HEK293 (cell line): Measurements from ENCODE around the gene RPS27.
A peak's percentile ranks its signal among the peaks of the same experiment; 100 is the strongest.

ENCODE experiments used
- FEZF1 ChIP-seq: fragments of 450-650 bp; formaldehyde crosslinking; IDR thresholded peaks from 2 replicates; pipeline ENCODE4 v1.5.1; 2016; ENCODE audit warnings: missing biosample characterization, missing genetic modification characterization
- GLIS2 ChIP-seq: fragments of 450-650 bp; formaldehyde crosslinking; IDR thresholded peaks from 2 replicates; pipeline ENCODE4 v1.5.1; 2016; ENCODE audit warnings: missing biosample characterization, missing genetic modification characterization
- IKZF3 ChIP-seq: fragments of 450-650 bp; IDR thresholded peaks from 2 replicates; pipeline ENCODE4 v1.5.0; 2018; ENCODE audit warnings: missing biosample characterization, mild to moderate bottlenecking, missing genetic modification characterization, moderate library complexity
- KLF10 ChIP-seq: fragments of 450-650 bp; IDR thresholded peaks from 2 replicates; pipeline ENCODE4 v1.5.1; 2018; ENCODE audit warnings: missing biosample characterization, mild to moderate bottlenecking, missing genetic modification characterization
- KLF7 ChIP-seq: fragments of 450-650 bp; formaldehyde crosslinking; IDR thresholded peaks from 2 replicates; pipeline ENCODE4 v1.5.1; 2016; ENCODE audit warnings: missing biosample characterization, missing genetic modification characterization, borderline replicate concordance
- MYNN ChIP-seq: fragments of 450-650 bp; formaldehyde crosslinking; IDR thresholded peaks from 2 replicates; pipeline ENCODE4 v1.5.1; 2016; ENCODE audit warnings: missing biosample characterization, missing genetic modification characterization, borderline replicate concordance
- PRDM1 ChIP-seq: fragments of 450-650 bp; formaldehyde crosslinking; IDR thresholded peaks from 2 replicates; pipeline ENCODE4; 2016; ENCODE audit warnings: missing biosample characterization, missing genetic modification characterization
- REPIN1 ChIP-seq: fragments of 450-650 bp; formaldehyde crosslinking; IDR thresholded peaks from 2 replicates; pipeline ENCODE4 v1.5.1; 2017; ENCODE audit warnings: missing biosample characterization, missing genetic modification characterization, low read depth
- SALL2 ChIP-seq: fragments of 450-650 bp; formaldehyde crosslinking; IDR thresholded peaks from 2 replicates; pipeline ENCODE4 v1.5.0; 2017; ENCODE audit warnings: missing biosample characterization, mild to moderate bottlenecking, missing genetic modification characterization, borderline replicate concordance
- ZBTB1 ChIP-seq: fragments of 450-650 bp; formaldehyde crosslinking; IDR thresholded peaks from 2 replicates; pipeline ENCODE4 v1.5.1; 2016; ENCODE audit warnings: missing biosample characterization, missing genetic modification characterization
- ZBTB7A ChIP-seq: fragments of 450-650 bp; formaldehyde crosslinking; IDR thresholded peaks from 2 replicates; pipeline ENCODE4 v1.5.1; 2016; ENCODE audit warnings: low read depth, missing biosample characterization, missing genetic modification characterization
- ZFP41 ChIP-seq: fragments of 450-650 bp; formaldehyde crosslinking; IDR thresholded peaks from 2 replicates; pipeline ENCODE4 v1.5.1; 2016; ENCODE audit warnings: missing biosample characterization, missing genetic modification characterization, borderline replicate concordance
- ZNF10 ChIP-seq: fragments of 450-650 bp; formaldehyde crosslinking; IDR thresholded peaks from 2 replicates; pipeline ENCODE4 v1.5.1; 2017; ENCODE audit warnings: missing biosample characterization, missing genetic modification characterization
- ZNF133 ChIP-seq: fragments of 450-650 bp; formaldehyde crosslinking; IDR thresholded peaks from 2 replicates; pipeline ENCODE4 v1.5.1; 2016; ENCODE audit warnings: missing biosample characterization, missing genetic modification characterization
- ZNF146 ChIP-seq: fragments of 450-650 bp; formaldehyde crosslinking; IDR thresholded peaks from 2 replicates; pipeline ENCODE4 v1.5.1; 2016; ENCODE audit warnings: missing biosample characterization, missing genetic modification characterization
- ZNF169 ChIP-seq: fragments of 450-650 bp; formaldehyde crosslinking; IDR thresholded peaks from 2 replicates; pipeline ENCODE4 v1.5.1; 2016; ENCODE audit warnings: missing biosample characterization, missing genetic modification characterization
- ZNF221 ChIP-seq: fragments of 450-650 bp; formaldehyde crosslinking; IDR thresholded peaks from 2 replicates; pipeline ENCODE4 v1.5.1; 2017; ENCODE audit warnings: missing biosample characterization, missing genetic modification characterization, borderline replicate concordance
- ZNF366 ChIP-seq: fragments of 450-650 bp; formaldehyde crosslinking; conservative IDR thresholded peaks from 2 replicates; pipeline ENCODE4 v1.5.1; 2016; ENCODE audit warnings: missing biosample characterization, missing genetic modification characterization
- ZNF404 ChIP-seq: fragments of 450-650 bp; formaldehyde crosslinking; IDR thresholded peaks from 2 replicates; pipeline ENCODE4 v1.5.1; 2017; ENCODE audit warnings: missing biosample characterization, missing genetic modification characterization
- ZNF423 ChIP-seq: fragments of 450-650 bp; formaldehyde crosslinking; IDR thresholded peaks from 2 replicates; pipeline ENCODE4 v1.5.1; 2016; ENCODE audit warnings: missing biosample characterization, missing genetic modification characterization
- ZNF433 ChIP-seq: fragments of 450-650 bp; formaldehyde crosslinking; IDR thresholded peaks from 2 replicates; pipeline ENCODE4 v1.5.1; 2016; ENCODE audit warnings: missing biosample characterization, missing genetic modification characterization, low read depth
- ZNF514 ChIP-seq: fragments of 450-650 bp; formaldehyde crosslinking; IDR thresholded peaks from 2 replicates; pipeline ENCODE4 v1.5.1; 2016; ENCODE audit warnings: missing biosample characterization, missing genetic modification characterization
- ZNF571 ChIP-seq: fragments of 450-650 bp; formaldehyde crosslinking; IDR thresholded peaks from 2 replicates; pipeline ENCODE4 v1.5.0; 2017; ENCODE audit warnings: missing biosample characterization, missing genetic modification characterization
- ZNF600 ChIP-seq: fragments of 450-650 bp; formaldehyde crosslinking; IDR thresholded peaks from 2 replicates; pipeline ENCODE4 v1.5.1; 2016; ENCODE audit warnings: missing biosample characterization, missing genetic modification characterization
- ZNF610 ChIP-seq: fragments of 450-650 bp; formaldehyde crosslinking; IDR thresholded peaks from 2 replicates; pipeline ENCODE4 v1.5.1; 2016; ENCODE audit warnings: missing biosample characterization, missing genetic modification characterization, borderline replicate concordance
- ZNF707 ChIP-seq: fragments of 450-650 bp; formaldehyde crosslinking; IDR thresholded peaks from 2 replicates; pipeline ENCODE4 v1.5.1; 2016; ENCODE audit warnings: missing biosample characterization, missing genetic modification characterization
- ZNF768 ChIP-seq: fragments of 450-650 bp; formaldehyde crosslinking; IDR thresholded peaks from 2 replicates; pipeline ENCODE4 v1.5.1; 2018; ENCODE audit warnings: missing biosample characterization, mild to moderate bottlenecking, missing genetic modification characterization
- ZSCAN23 ChIP-seq: fragments of 450-650 bp; formaldehyde crosslinking; IDR thresholded peaks from 2 replicates; pipeline ENCODE4 v1.5.1; 2016; ENCODE audit warnings: missing biosample characterization, missing genetic modification characterization
- TF ChIP-seq, protein P1 (sequence below): fragments of 450-650 bp; formaldehyde crosslinking; IDR thresholded peaks from 2 replicates; pipeline ENCODE4 v1.5.1; 2017; ENCODE audit warnings: missing biosample characterization, missing genetic modification characterization
- TF ChIP-seq, protein P2 (sequence below): fragments of 450-650 bp; formaldehyde crosslinking; IDR thresholded peaks from 2 replicates; pipeline ENCODE4 v1.5.1; 2016; ENCODE audit warnings: missing biosample characterization, missing genetic modification characterization
- TF ChIP-seq, protein P3 (sequence below): fragments of 450-650 bp; formaldehyde crosslinking; IDR thresholded peaks from 2 replicates; pipeline ENCODE4 v1.5.1; 2016; ENCODE audit warnings: missing biosample characterization, missing genetic modification characterization, borderline replicate concordance
- TF ChIP-seq, protein P4 (sequence below): fragments of 450-650 bp; formaldehyde crosslinking; IDR thresholded peaks from 2 replicates; pipeline ENCODE4 v1.5.1; 2016; ENCODE audit warnings: missing biosample characterization, missing genetic modification characterization

The RPS27 gene

DNA sequence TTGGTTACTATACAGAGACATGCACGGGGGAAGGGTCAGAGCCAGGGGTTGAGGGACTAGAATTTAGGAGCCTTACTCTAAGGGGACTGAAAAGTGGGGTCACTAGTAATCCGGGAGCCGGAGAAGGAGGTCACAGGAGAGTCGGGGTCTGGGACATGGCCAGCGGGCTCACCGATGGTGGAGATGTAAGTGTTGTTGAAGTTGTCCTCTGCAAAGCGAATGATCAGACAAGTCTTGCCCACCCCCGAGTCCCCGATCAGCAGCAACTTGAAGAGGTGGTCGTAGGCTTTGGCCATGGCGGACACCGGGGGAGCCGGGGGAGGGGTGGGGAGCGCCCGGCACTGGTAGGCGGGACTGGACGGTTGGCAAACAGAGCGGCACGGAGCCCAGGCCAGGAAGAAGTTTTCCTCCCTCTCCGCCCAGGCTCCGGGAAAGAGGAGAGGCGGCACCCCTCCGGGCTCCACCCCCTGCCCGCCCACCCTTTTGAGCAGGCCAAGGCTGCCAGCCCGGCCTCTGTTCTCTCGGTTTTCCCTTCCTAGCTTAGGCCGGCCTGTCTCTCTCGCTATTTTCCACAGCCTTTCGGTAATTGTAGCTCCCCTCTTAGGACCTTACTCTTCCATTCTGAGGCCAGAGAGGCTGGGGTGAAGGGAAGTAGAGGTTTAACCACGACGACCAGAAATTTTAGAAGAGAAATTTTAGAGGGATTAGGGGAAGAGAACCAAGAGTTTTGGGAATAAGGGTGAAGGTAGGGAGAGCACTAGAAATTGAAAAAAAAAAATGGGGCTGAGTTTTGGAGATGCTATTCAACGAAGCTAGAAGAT lies 4.4 kb upstream of the RPS27 start, which contains the start of gene RAB13 (continued):
- TF ChIP-seq, protein P1, sequence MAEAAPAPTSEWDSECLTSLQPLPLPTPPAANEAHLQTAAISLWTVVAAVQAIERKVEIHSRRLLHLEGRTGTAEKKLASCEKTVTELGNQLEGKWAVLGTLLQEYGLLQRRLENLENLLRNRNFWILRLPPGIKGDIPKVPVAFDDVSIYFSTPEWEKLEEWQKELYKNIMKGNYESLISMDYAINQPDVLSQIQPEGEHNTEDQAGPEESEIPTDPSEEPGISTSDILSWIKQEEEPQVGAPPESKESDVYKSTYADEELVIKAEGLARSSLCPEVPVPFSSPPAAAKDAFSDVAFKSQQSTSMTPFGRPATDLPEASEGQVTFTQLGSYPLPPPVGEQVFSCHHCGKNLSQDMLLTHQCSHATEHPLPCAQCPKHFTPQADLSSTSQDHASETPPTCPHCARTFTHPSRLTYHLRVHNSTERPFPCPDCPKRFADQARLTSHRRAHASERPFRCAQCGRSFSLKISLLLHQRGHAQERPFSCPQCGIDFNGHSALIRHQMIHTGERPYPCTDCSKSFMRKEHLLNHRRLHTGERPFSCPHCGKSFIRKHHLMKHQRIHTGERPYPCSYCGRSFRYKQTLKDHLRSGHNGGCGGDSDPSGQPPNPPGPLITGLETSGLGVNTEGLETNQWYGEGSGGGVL (tag by site-specific recombination), result no peak
- TF ChIP-seq ZNF768 (tag by site-specific recombination) (no peak), ZNF10 (tag by site-specific recombination) (0 out of 2 replicates have a peak, but pooled peaks have one; percentile 7), ZBTB1 (tag by site-specific recombination) (no peak), ZBTB7A (no peak), IKZF3 (tag by site-specific recombination) (peak; percentile 93), ZNF221 (no peak), SALL2 (tag by site-specific recombination) (no peak), ZNF133 (tag by site-specific recombination) (no peak), MYNN (tag by site-specific recombination) (no peak), ZNF146 (tag by site-specific recombination) (no peak), ZNF514 (tag by site-specific recombination) (no peak), ZNF707 (tag by site-specific recombination) (no peak), ZNF366 (no peak; the same call in 1 of the 2 replicates), ZNF404 (tag by site-specific recombination) (no peak), FEZF1 (tag by site-specific recombination) (no peak), PRDM1 (tag by site-specific recombination) (peak; percentile 83; the same call in 1 of the 2 replicates), ZNF423 (tag by site-specific recombination) (no peak), KLF7 (tag by site-specific recombination) (no peak), ZNF571 (tag by site-specific recombination) (no peak), KLF10 (tag by site-specific recombination) (no peak), ZSCAN23 (no peak), ZNF610 (tag by site-specific recombination) (0 out of 2 replicates have a peak, but pooled peaks have one; percentile 66), ZNF600 (tag by site-specific recombination) (no peak), ZNF433 (tag by site-specific recombination) (no peak), REPIN1 (no peak), ZFP41 (tag by site-specific recombination) (no peak), GLIS2 (no peak), ZNF169 (no peak)
- TF ChIP-seq, protein P2, sequence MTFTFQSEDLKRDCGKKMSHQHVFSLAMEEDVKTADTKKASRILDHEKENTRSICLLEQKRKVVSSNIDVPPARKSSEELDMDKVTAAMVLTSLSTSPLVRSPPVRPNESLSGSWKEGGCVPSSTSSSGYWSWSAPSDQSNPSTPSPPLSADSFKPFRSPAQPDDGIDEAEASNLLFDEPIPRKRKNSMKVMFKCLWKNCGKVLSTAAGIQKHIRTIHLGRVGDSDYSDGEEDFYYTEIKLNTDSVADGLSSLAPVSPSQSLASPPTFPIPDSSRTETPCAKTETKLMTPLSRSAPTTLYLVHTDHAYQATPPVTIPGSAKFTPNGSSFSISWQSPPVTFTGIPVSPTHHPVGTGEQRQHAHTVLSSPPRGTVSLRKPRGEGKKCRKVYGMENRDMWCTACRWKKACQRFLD (tag by site-specific recombination), result no peak
- TF ChIP-seq, protein P3, sequence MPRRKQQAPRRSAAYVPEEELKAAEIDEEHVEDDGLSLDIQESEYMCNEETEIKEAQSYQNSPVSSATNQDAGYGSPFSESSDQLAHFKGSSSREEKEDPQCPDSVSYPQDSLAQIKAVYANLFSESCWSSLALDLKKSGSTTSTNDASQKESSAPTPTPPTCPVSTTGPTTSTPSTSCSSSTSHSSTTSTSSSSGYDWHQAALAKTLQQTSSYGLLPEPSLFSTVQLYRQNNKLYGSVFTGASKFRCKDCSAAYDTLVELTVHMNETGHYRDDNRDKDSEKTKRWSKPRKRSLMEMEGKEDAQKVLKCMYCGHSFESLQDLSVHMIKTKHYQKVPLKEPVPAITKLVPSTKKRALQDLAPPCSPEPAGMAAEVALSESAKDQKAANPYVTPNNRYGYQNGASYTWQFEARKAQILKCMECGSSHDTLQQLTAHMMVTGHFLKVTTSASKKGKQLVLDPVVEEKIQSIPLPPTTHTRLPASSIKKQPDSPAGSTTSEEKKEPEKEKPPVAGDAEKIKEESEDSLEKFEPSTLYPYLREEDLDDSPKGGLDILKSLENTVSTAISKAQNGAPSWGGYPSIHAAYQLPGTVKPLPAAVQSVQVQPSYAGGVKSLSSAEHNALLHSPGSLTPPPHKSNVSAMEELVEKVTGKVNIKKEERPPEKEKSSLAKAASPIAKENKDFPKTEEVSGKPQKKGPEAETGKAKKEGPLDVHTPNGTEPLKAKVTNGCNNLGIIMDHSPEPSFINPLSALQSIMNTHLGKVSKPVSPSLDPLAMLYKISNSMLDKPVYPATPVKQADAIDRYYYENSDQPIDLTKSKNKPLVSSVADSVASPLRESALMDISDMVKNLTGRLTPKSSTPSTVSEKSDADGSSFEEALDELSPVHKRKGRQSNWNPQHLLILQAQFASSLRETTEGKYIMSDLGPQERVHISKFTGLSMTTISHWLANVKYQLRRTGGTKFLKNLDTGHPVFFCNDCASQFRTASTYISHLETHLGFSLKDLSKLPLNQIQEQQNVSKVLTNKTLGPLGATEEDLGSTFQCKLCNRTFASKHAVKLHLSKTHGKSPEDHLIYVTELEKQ (tag by site-specific recombination), result no peak
- TF ChIP-seq, protein P4, sequence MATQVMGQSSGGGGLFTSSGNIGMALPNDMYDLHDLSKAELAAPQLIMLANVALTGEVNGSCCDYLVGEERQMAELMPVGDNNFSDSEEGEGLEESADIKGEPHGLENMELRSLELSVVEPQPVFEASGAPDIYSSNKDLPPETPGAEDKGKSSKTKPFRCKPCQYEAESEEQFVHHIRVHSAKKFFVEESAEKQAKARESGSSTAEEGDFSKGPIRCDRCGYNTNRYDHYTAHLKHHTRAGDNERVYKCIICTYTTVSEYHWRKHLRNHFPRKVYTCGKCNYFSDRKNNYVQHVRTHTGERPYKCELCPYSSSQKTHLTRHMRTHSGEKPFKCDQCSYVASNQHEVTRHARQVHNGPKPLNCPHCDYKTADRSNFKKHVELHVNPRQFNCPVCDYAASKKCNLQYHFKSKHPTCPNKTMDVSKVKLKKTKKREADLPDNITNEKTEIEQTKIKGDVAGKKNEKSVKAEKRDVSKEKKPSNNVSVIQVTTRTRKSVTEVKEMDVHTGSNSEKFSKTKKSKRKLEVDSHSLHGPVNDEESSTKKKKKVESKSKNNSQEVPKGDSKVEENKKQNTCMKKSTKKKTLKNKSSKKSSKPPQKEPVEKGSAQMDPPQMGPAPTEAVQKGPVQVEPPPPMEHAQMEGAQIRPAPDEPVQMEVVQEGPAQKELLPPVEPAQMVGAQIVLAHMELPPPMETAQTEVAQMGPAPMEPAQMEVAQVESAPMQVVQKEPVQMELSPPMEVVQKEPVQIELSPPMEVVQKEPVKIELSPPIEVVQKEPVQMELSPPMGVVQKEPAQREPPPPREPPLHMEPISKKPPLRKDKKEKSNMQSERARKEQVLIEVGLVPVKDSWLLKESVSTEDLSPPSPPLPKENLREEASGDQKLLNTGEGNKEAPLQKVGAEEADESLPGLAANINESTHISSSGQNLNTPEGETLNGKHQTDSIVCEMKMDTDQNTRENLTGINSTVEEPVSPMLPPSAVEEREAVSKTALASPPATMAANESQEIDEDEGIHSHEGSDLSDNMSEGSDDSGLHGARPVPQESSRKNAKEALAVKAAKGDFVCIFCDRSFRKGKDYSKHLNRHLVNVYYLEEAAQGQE (tag by site-specific recombination), result no peak
